Ectodermal cell (in vitro differentiated cells): ENCODE results near the gene DOK1.
"Not testable (repeated sequence)": the region's sequence is repeated elsewhere in the genome, so short reads cannot be mapped to it uniquely, and the experiment has no call there.

Experiments used
- H3K27ac ChIP-seq: 2 replicates; pipeline ENCODE4 v1.7.0; 2013; ENCODE audit warnings: mild to moderate bottlenecking, low read depth, low read length; ENCODE audit not compliant: insufficient read depth, poor library complexity, severe bottlenecking
- H3K27me3 ChIP-seq: 2 replicates; pipeline ENCODE4 v1.7.0; 2013; ENCODE audit warnings: mild to moderate bottlenecking, low read length; ENCODE audit not compliant: insufficient read depth, control insufficient read depth, poor library complexity, severe bottlenecking
- H3K36me3 ChIP-seq: one replicate; pipeline ENCODE4 v1.7.0; 2013; ENCODE audit warnings: low read length; ENCODE audit not compliant: control insufficient read depth, insufficient read depth
- H3K4me1 ChIP-seq: one replicate; pipeline ENCODE4 v1.7.0; 2013; ENCODE audit warnings: low read length; ENCODE audit not compliant: control insufficient read depth, insufficient read depth
- H3K4me3 ChIP-seq: 2 replicates; pipeline ENCODE4 v1.7.0; 2013; ENCODE audit warnings: low read depth, low read length, control low read depth; ENCODE audit not compliant: insufficient read depth
- H3K9me3 ChIP-seq: 2 replicates; pipeline ENCODE4 v1.7.0; 2013; ENCODE audit warnings: mild to moderate bottlenecking, low read length, moderate library complexity; ENCODE audit not compliant: control insufficient read depth
- WGBS, 2 experiments: methylation state at CpG; one replicate each; pipeline ENCODE4 v1.1.7; 2013; ENCODE audit warnings: missing lambda C conversion rate in 2 of 2; 5-methylcytosine and 5-hydroxymethylcytosine counted together

The DOK1 gene

DNA sequence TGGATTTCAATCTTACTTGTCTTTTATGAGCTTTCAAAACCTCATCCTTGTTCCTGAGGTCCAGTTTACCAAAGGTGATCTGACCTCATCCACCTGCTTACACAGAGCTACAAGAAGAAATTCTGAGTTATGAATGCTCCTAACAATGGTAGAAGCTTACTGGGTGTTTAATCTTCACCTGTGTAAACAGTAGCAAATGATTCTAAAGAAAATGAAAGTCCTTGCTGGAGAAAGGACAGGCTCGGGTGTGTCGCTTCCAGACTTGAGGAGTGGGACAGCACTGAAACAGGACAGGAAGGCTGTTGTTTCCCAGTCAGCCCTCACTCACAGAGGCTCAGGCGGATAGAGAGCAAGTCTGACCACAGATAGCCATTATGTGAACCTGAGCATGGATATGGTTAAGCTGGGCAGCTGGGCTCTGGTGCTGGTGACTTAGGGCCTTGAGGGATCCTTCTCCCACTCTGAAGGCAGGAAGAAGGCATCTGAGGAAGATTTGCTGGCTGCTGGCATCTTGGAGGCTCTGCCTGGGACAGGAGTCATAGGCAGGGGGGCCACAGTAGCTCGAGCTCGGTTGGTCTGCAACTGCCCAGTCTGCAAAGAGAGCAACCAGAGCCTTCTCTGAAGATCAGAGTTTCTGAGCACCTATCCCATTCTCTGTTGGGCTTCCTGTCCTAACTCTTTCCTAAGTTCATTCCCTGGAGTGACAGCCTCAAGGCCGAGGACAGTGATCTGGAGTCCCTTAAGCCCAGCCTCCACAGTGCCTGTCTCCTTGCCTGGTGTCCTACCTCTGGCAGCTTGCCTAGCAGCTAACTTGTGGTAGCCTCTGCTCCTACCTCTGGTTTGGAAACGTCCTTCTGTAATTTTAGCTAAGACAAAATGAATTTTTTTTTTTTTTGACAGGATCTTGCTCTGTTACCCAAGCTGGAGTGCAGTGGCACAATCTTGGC lies 4.0 kb downstream of the DOK1 start:
- no peaks in the 10 kb centered on the region for H3K36me3 ChIP-seq
- peaks cover 38% of the 10 kb centered on the region for H3K27me3 ChIP-seq
- H3K9me3 ChIP-seq, result no peaks in the 10 kb centered on the region
- WGBS, 2 experiments, result 86 to 87% methylated on average over 7 of the region's 7 CpGs
- H3K4me3 ChIP-seq, result no peak overlapping the region
- H3K27ac ChIP-seq, result no peak overlapping the region
- no peaks in the 10 kb centered on the region for H3K4me1 ChIP-seq

GRCh38 chr2:74559912-74560311 lies 5.4 kb downstream of the DOK1 start:
- H3K4me3 ChIP-seq, result no peak overlapping the region
- 37 to 45% methylated on average over 5 of the region's 5 CpGs for WGBS, 2 experiments
- H3K27me3 ChIP-seq, result peaks cover 33% of the 10 kb centered on the region
- no peak overlapping the region for H3K27ac ChIP-seq
- H3K4me1 ChIP-seq, result no peaks in the 10 kb centered on the region
- H3K36me3 ChIP-seq, result no peaks in the 10 kb centered on the region
- no peaks in the 10 kb centered on the region for H3K9me3 ChIP-seq

DNA sequence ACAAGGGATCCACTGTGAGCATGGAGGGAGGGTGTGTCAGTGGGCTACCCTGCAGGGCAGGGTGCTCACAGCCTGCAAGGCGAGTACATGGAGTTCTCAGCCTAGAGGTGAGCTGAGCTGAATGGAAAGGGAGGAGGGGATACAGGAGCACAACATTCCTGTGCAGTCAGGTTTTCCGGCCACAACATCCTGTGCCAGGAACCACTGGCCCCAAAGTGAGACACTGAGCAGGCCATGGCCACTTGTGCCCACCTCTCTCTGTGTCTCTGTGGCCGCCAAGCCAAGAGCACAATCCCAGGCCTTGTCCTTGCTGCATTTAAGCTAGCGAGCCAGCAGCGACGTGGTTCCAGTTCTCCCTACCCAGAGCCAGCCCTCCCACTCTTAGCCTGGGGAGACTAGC lies 6.1 kb downstream of the DOK1 start:
- 78% methylated on average over 6 of the region's 6 CpGs for whole genome bisulfite sequencing, 2 experiments

DNA sequence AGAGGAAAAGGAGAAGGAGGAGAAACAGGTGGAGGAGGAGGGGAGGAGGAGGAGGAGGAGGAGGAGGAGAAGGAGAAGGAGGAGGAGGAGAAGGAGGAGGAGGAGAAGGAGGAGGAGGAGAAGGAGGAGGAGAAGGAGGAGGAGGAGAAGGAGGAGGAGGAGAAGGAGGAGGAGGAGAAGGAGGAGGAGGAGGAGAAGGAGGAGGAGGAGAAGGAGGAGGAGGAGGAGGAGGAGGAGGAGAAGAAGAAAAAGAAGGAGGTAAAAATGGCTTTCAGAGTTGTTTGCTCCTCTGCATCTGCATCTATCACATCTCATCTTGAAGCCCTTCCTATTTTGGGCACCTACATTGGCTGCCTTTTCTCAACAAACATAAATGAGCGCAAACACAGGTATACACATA lies 6.5 kb downstream of the DOK1 start:
- 97 to 100% methylated on average over 1 of the region's 1 CpG for WGBS, 2 experiments
- H3K9me3 ChIP-seq, H3K36me3 ChIP-seq, H3K4me3 ChIP-seq, H3K4me1 ChIP-seq, H3K27ac ChIP-seq: not testable (repeated sequence)
- H3K27me3 ChIP-seq, result peaks cover 22% of the 10 kb centered on the region

More for the DNA sequence above, 6.1 kb downstream of the DOK1 start:
- Histone ChIP-seq H3K9me3 (no peaks in the 10 kb centered on the region), H3K4me1 (no peaks in the 10 kb centered on the region), H3K27ac (no peak overlapping the region), H3K4me3 (no peak overlapping the region), H3K27me3 (peaks cover 26% of the 10 kb centered on the region), H3K36me3 (no peaks in the 10 kb centered on the region)

DNA sequence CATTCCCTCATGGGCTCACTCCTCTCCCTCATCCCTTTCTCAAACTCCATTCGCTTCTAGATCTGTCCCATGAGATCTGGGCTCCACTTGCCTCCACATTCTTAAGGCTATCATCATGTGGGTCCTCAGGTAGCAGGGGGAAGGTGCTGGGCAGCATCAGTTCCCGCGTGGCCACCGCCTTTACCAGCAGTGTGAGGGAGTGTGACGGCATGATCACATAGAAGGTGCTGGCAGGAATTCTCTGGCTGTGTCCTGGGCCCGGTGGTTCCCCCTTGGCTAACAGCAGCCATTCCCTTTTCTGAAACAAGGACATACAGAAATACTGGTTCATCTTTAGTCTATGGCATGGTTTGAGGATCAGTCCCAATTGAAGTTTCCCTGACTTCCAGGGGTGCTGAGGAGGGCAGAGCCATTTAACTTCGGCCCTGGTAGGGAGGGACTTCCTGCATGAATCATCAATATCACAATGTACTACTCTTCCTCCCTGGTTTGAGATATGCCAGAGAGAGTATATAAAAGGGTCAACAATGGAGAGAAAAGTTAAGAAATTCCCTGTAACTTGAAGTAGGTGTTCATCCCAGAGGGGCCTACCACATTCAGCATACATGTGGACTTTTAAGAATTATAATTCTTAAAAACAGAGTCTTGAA lies 7.7 kb downstream of the DOK1 start:
- Histone ChIP-seq H3K36me3 (no peaks in the 10 kb centered on the region), H3K4me1 (no peaks in the 10 kb centered on the region), H3K9me3 (no peaks in the 10 kb centered on the region), H3K4me3 (no peak overlapping the region), H3K27me3 (peaks cover 19% of the 10 kb centered on the region), H3K27ac (no peak overlapping the region)
- WGBS, 2 experiments, result 91 to 93% methylated on average over 6 to 7 of the region's 7 CpGs

DNA sequence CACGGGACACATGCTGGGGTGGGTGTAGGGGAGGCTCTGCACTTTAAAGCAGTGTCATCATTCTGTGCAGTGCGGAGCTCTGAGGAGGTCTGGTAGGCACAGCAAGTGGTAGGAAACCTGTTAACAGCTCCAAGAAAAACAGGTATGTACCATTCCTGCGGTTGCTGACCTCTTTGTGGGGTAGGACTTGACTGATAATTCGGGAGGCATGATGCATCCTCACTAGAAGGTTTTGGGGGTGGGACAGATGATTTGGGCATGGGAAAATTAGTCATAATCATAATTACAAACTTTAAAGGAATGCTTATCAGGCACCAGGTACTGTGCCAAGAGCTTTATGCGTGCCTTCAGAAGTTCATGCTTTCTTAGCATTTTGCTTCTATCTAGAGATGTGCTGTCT lies 9.7 kb downstream of the DOK1 start:
- 86 to 91% methylated on average over 4 to 5 of the region's 5 CpGs for WGBS, 2 experiments
- Histone ChIP-seq H3K9me3 (no peaks in the 10 kb centered on the region), H3K36me3 (no peaks in the 10 kb centered on the region), H3K4me1 (no peaks in the 10 kb centered on the region), H3K27ac (no peak overlapping the region), H3K4me3 (no peak overlapping the region), H3K27me3 (peaks cover 27% of the 10 kb centered on the region)

- Histone ChIP-seq H3K27ac (no peak overlapping the region), H3K27me3 (peaks cover 14% of the 10 kb centered on the region), H3K4me1 (no peaks in the 10 kb centered on the region), H3K4me3 (no peak overlapping the region), H3K9me3 (no peaks in the 10 kb centered on the region), H3K36me3 (no peaks in the 10 kb centered on the region)
- 87% methylated on average over 7 of the region's 7 CpGs for WGBS, 2 experiments
These were observed 11.7 kb downstream of the DOK1 start for GRCh38 chr2:74566076-74566753.

- no peak overlapping the region for H3K4me3 ChIP-seq
- H3K27me3 ChIP-seq, result peaks cover 11% of the 10 kb centered on the region
- no peaks in the 10 kb centered on the region for H3K4me1 ChIP-seq
- H3K36me3 ChIP-seq, result no peaks in the 10 kb centered on the region
- no peak overlapping the region for H3K27ac ChIP-seq
- no peaks in the 10 kb centered on the region for H3K9me3 ChIP-seq
These were observed 12.2 kb downstream of the DOK1 start for GRCh38 chr2:74566754-74567085.

GRCh38 chr2:74567881-74568280 lies 13.4 kb downstream of the DOK1 start:
- Histone ChIP-seq H3K4me1 (no peaks in the 10 kb centered on the region), H3K4me3 (no peak overlapping the region), H3K27ac (no peak overlapping the region), H3K27me3 (peaks cover 7% of the 10 kb centered on the region), H3K36me3 (no peaks in the 10 kb centered on the region), H3K9me3 (no peaks in the 10 kb centered on the region)
- WGBS, 2 experiments, result 92% methylated on average over 5 of the region's 5 CpGs

- no peak overlapping the region for H3K4me3 ChIP-seq
- 87 to 88% methylated on average over 1 of the region's 1 CpG for WGBS, 2 experiments
- no peaks in the 10 kb centered on the region for H3K4me1 ChIP-seq
- H3K27me3 ChIP-seq, result peaks cover 7% of the 10 kb centered on the region
- no peak overlapping the region for H3K27ac ChIP-seq
- H3K36me3 ChIP-seq, result no peaks in the 10 kb centered on the region
- no peaks in the 10 kb centered on the region for H3K9me3 ChIP-seq
These were observed 15.2 kb downstream of the DOK1 start for GRCh38 chr2:74569686-74570085.
